ENCODE results near the gene ATMIN. TPM values are rescaled to one million over a fixed set of nuclear protein-coding genes. Genes with fewer than 3 reads are reported as not detected.

Gene ATMIN
- total RNA-seq, 1 donor from 2014 or later: 28.4 TPM

DNA sequence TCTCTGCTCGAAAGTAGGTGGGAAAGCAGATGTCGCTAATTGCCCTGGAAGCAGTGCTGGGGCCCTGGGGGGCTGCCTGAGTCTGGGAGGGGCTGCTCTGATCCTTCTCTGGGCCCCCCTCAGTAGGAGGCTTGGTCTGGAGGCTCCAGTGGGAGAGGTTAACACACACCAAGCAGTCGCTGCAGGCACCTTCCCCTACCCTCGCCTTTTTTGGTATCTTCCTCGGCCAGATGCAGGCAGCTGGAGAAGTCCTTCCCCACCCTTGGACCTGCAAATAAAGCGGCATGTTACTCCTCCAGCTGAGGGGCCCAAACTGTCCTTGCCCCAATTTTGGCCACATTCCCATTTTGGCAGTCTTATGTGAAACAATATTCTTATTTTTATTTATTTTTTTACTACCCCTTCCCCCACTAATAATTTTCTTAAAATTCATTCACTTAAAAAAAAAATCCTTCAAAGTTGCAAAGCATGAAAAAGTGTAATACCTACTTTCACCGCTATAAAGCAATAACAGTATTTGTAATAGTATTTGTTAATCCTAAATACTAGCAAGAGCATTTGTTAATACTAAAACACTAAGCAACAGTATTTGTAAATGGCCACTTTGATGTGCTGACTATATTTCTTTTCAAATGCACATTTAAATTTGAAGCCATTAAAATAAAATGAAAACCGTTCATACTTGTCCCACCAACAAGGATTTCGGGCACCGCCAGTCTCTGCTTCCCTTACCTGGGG, 26.4 kb downstream of the ATMIN start:
- intact Hi-C loops (cut with micrococcal nuclease): no loop called here

- intact Hi-C loops (cut with micrococcal nuclease): no loop called here
Measured at GRCh38 chr16:81066681-81067080, 31.0 kb downstream of the ATMIN start.

DNA sequence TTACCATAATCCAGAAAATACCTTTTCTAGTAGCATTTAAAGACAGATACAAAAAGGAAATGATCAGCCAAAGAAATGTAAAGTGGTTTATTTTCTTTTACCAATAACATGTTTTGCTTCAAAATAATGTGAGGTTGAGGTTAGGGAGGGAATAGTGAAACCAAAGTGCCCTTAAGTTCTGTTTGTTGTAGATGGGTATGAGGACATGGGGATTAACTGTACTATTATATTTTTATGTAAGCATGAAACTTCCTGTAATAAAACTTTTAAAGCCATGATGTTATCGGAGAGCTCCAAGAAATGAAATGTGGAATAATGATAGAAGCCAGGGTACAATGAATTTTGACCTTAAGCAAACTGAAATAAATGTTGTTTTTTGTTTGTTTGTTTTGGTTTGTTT, 31.5 kb downstream of the ATMIN start:
- intact Hi-C loops (cut with micrococcal nuclease): no loop called here

- intact Hi-C loops (cut with micrococcal nuclease): no loop called here
Measured at GRCh38 chr16:81069063-81069462, 33.4 kb downstream of the ATMIN start.

GRCh38 chr16:81070979-81071378, 35.3 kb downstream of the ATMIN start:
- intact Hi-C loops (cut with micrococcal nuclease): loop anchor here (10.0 kb wide), 1 partner anchor 374 kb away; the partner anchor contains the start of gene CMIP

DNA sequence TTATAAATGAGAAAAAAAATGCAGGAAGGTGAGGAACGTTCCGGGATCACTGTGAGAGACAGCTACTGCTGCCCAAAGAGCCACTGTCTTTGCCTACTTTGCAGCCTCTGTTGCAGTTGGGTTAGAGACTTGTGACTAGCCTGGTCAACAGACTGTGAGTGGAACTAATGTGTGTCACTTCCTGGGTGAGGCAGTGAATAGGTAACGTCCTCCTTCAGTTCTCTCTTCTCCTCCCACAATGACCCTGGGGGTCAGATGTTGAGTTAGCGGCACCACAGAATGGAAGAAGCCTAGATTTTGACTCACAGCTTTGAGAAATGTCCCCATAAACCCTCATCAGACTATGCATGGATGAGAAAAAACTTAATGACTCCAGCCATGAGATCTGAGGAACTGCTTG, 36.2 kb downstream of the ATMIN start:
- intact Hi-C loops (cut with micrococcal nuclease): loop anchor here (10.0 kb wide), 1 partner anchor 373 kb away; the partner anchor contains the start of gene CMIP

DNA sequence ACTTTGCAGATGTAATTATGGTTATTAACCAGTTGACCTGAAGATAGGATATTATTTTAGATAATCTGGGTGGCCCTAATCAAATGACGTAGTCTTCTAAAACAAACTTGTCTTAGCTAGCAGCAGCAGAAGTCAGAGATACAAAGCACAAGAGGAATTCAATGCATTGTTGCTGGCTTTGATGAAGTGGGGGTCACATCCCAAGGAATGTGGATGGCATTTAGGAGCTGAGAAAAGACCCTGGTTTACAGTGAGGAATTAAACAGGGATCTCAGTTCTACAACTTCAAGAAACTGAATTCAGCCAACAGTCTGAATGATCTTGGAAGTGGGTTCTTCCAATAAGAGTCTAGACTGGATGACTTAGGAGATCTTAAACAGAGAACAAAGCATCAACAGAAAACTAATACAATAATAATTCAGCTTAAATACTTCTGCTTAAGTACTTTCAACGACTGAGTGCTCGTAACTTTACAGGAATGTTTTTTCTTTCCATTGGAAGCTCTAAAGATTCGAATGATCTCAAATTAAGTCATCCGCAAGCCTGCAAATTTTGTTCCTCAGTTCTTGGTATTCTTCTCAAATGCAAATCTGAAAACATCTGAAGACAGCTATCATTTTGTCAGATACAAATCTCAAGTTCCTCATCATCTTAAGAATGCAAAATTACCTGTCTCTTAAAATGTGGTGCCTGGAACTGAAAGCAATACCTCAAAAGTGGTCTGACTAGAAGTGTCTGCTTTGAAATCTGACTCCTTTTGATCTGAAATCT, 38.1 kb downstream of the ATMIN start:
- intact Hi-C loops (cut with micrococcal nuclease): loop anchor here (10.0 kb wide), 1 partner anchor 371 kb away; the partner anchor contains the start of gene CMIP

DNA sequence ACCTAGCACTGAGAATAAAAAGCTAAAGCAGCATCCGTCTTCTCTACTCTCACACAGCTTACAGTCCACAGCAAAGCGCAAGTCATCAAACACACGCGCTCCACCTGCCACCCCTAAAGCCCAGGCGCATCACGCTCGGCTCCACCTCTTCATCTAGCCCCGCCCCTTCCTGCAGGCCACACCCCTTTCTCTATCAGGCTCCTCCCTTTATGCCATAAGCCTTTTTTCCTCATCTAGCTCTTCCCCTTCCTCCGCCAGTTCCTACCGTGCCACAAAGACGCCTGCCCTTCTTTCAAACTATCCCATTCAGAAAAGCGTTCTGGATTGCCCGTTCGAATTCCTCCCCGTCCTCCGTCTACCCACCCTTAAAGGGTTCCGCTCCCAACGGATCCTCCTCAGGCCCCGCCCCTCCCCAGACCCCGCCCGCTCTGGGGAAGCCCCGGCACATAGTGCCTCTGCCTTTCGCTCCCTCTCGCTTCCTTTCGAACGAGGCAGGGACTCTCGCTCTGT, 41.0 kb downstream of the ATMIN start:
- intact Hi-C loops (cut with micrococcal nuclease): loop anchor here (1.0 to 10.0 kb wide), 5 partner anchors 20 to 368 kb away; partner anchors contain the start of genes ATMIN, CENPN, CMIP and GAN

DNA sequence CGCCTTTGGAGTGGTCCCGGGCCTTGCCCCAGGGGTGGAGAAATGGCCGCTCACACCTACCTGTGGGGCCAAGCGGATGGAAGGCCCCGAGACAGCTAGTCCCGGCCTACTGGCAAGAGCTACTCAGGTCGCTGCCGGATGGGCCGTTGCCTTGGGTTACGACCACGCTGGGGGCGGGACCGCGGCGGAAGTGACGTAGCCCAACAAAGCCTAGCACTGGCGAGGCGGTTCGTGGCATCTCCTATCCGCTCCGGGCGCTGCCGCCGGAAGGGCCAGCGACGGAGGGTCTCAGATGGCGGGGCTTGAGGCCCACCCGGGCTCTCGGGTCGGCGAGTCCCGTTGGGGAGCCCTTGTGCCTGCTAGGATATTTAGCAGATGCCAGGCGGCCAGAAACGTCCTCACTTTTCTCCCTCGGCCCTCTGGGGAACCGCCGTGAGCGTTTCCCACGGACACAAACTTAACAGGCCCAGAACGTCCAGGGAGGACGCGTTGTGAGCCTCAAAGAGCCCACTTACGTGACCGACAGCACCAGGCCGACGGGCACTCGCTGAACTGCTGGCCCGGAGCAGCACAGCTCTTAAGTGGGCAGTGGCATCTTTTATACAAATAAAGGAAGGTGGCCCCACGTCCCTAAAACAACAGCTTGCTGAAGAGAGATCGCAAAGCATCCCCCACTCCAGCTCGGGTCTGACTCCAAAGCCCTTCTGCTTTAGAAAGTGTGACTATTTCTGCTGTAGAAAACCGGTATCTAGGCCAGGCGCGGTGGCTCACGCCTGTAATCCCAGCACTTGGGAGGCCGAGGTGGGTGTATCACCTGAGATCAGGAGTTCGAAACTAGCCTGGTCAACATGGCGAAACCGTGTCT, 41.7 kb downstream of the ATMIN start, which contains the start of gene C16orf46:
Gene C16orf46, minus strand, starts transcription at position 163 of the 865 bp plus-strand sequence. CDS start 13,283 bp downstream, outside the sequence.
- intact Hi-C loops (cut with micrococcal nuclease): loop anchor here (1.0 to 10.0 kb wide), 3 partner anchors 19 to 367 kb away; partner anchors contain the start of genes CMIP, GAN and GCSH

- intact Hi-C loops (cut with micrococcal nuclease): no loop called here
Measured at GRCh38 chr16:81080233-81080632, 44.6 kb downstream of the ATMIN start.

DNA sequence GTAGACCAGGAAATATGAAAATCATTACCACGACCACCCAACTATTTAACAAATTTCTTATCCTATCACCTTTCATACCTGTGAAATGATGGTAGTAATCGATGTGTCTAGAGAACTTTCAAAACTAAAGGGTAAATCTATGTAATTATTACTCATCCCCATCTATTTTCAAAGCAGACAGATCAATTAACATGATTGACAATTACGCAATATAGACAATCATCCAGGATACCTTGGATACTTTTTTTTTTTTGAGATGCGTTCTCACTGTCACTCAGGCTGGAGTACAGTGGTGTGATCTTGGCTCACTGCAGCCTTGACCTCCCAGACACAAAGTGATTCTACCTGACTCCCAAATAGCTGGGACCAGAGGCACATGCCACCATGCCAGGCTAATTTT, 45.4 kb downstream of the ATMIN start:
- intact Hi-C loops (cut with micrococcal nuclease): no loop called here

- intact Hi-C loops (cut with micrococcal nuclease): no loop called here
Measured at GRCh38 chr16:81088836-81089235, 53.2 kb downstream of the ATMIN start.

DNA sequence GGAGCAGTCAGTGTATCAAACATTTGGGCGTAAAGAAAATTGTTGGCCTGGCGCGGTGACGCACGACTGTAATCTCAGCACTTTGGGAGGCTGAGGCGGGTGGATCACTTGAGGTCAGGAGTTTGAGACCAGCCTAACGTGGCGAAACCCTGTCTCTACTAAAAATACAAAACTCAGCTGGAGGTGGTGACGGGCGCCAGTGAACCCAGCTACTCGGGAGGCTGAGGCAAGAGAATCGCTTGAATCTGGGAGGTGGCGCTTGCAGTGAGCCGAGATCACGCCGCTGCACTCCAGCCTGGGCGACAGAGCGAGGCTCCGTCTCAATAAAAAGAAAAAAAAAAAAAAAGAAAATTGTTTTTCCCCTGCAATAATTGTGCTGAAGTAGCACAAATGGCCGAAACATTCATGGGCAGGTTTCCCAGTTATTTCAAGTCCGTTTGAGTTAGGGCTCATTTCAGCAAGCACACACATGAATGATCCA, 59.2 kb downstream of the ATMIN start:
- intact Hi-C loops (cut with micrococcal nuclease): no loop called here

DNA sequence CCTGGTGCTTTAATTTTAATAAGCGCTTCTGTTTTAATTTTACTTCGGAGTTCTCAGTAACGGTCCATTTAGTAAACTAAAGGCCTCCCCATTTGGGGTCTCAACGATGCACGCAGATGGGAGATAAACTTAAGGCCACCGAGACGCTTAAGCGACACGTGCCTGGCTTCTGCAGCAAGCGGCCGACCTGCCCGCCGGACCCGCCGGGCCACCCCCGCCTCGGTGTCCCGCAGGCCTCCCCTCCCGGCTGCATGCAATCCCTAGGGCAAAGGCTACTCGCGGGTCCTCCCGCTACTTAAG, 60.0 kb downstream of the ATMIN start:
- intact Hi-C loops (cut with micrococcal nuclease): no loop called here

DNA sequence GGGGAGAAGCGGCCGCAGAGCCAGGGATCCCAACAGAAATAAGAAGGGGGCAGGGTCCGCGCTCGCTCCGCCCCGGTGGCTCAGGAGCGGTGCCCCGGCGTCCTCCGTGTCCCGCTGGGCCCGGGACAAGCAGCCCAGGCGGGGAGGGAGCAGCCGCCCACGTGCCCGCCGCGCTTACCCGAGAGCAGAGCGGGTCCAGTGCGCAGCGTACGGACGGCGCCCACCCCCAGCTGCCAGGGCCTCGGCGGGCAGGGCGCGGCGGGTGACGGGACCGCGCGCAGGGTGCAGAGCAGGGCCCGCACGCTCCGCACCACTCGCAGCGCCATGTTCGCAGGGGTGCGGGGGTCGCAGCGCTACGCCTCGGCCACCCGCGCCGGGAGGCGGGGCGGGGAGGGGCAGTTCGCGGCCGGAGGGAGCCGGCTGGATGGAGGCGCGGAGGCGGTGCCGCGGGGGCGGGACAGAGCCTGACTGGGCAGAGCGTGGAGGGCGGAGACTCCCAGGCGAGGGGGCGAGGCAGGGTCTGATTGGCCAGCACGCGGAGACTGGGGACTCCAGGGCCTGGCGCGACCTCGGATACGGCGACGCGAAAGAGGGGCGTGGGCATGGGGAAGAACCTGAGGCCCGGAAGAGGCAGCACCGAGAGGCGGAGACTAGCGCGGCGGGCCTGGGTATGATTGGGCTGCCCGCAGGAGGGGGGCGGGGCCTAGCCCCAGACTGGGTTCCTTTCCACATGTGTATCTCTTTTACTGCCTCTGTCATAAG, 60.5 kb downstream of the ATMIN start, which contains the start of gene GCSH:
Gene GCSH, minus strand, starts transcription at position 443 of the 762 bp plus-strand sequence. Its CDS starts 117 bp downstream, at position 326.
- intact Hi-C loops (cut with micrococcal nuclease): loop anchor here (1.0 kb wide), 4 partner anchors 19 to 218 kb away; partner anchors contain the start of genes ATMIN, C16orf46, CENPN and GAN

- intact Hi-C loops (cut with micrococcal nuclease): loop anchor here (1.0 kb wide), 4 partner anchors 19 to 218 kb away; partner anchors contain the start of genes ATMIN, C16orf46, CENPN and GAN
Measured at GRCh38 chr16:81096715-81097208, 61.1 kb downstream of the ATMIN start.

All from T-helper 2 cell treated with Interferon-gamma antibody and Interleukin-4, amounts not matched to agents 100 ng/mL and 5 ng/mL, for 36 hours (primary cell).